Parathyroid adenoma (tissue), 2 donors: ENCODE data around the gene CLDND1.

Source experiments
- H2AFZ ChIP-seq: fragments of 300-600 bp; sonication (generic); one replicate; pipeline ENCODE4 v1.7.0; 2017; ENCODE audit warnings: antibody characterized with exemption, mild to moderate bottlenecking
- H3K27ac ChIP-seq: fragments of 300-600 bp; sonication (generic); one replicate; pipeline ENCODE4 v1.7.0; 2017
- H3K27me3 ChIP-seq: fragments of 300-600 bp; sonication (generic); one replicate; pipeline ENCODE4 v1.7.0; 2017; ENCODE audit warnings: low read length; ENCODE audit not compliant: control insufficient read depth, insufficient read depth
- H3K36me3 ChIP-seq: fragments of 300-600 bp; sonication (generic); one replicate; pipeline ENCODE4 v1.7.0; 2017; ENCODE audit warnings: low read length; ENCODE audit not compliant: control insufficient read depth, insufficient read depth
- H3K4me1 ChIP-seq: fragments of 300-600 bp; sonication (generic); one replicate; pipeline ENCODE4 v1.7.0; 2017; ENCODE audit warnings: control low read depth
- H3K4me2 ChIP-seq: fragments of 300-600 bp; sonication (generic); one replicate; pipeline ENCODE4 v1.7.0; 2017; ENCODE audit warnings: low read length
- H3K4me3 ChIP-seq: fragments of 300-600 bp; sonication (generic); one replicate; pipeline ENCODE4 v1.7.0; 2017; ENCODE audit warnings: low read depth, low read length
- H3K79me2 ChIP-seq: fragments of 300-600 bp; sonication (generic); one replicate; pipeline ENCODE4 v1.7.0; 2017; ENCODE audit warnings: control low read depth
- H3K9ac ChIP-seq: fragments of 300-600 bp; sonication (generic); one replicate; pipeline ENCODE4 v1.7.0; 2017; ENCODE audit warnings: mild to moderate bottlenecking
- H3K9me3 ChIP-seq: fragments of 300-600 bp; sonication (generic); one replicate; pipeline ENCODE4 v1.7.0; 2017; ENCODE audit warnings: low read length; ENCODE audit not compliant: control insufficient read depth
- CTCF ChIP-seq: fragments of 300-600 bp; sonication (generic); IDR thresholded peaks from one replicate; pipeline ENCODE4 v1.7.0; 2017; ENCODE audit warnings: antibody characterized with exemption, mild to moderate bottlenecking
- donor health status: primary hyperparathyroidism.

Gene CLDND1

DNA sequence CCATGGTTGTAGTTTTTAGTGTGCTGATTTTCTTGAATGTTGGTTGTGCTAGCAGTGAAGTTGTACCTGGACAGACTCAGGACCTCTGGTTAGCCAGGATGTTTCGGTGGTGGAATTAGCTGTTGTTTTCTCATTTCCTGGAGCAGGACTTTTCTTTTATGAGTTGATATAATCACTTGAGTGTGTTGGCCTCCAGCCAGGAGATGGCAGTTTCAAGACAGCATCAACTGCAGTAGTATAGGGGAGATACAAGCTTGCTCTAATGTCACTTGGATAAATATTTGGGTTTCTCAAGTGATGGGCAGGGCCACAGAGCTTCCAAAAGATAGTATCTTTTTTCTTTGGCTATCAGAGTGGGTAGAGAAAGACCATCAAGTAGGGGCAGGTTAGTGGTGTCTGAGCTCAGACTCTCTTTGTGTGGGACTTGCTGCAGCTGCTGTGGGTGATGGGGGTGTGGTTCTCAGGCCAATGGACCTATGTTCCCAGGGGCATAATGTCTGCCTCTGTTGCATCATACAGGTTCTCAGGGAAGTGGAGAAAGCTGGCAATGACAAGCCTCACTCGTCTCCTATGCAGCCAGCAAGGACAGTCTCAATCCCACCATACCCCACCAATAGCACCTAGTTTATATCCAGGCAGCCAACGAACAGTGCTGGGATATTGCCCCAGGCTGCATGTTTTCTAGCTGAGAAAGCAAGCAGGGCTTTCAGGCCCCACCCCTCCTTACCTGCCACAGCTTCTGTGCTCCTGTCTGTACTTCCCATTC lies 39.8 kb downstream of the CLDND1 start:
- Histone ChIP-seq H3K79me2 (no peaks in the 10 kb centered on the region), H3K9ac (no peak overlapping the region), H3K4me1 (no peaks in the 10 kb centered on the region), H3K4me3 (no peak overlapping the region), H3K27me3 (no peaks in the 10 kb centered on the region), H3K36me3 (no peaks in the 10 kb centered on the region), H3K27ac (no peak overlapping the region), H3K9me3 (no peaks in the 10 kb centered on the region), H2AFZ (no peak overlapping the region), H3K4me2 (no peak overlapping the region)
- no peak for TF ChIP-seq CTCF
